ENCODE data around the gene IL12B. TPM values are rescaled to one million over a fixed set of nuclear protein-coding genes. Genes with fewer than 3 reads are reported as not detected.
A peak's percentile ranks its signal among the peaks of the same experiment; 100 is the strongest.

The IL12B gene
- total RNA-seq, 1 donor from 2014 or later: not detected

GRCh38 chr5:159333545-159333925 lies 3.2 kb upstream of the IL12B start:
- no peak for DNase-seq (ENCODE audit: low read depth)

GRCh38 chr5:159332800-159333544 lies 2.7 kb upstream of the IL12B start:
- no peak for DNase-seq (ENCODE audit: low read depth)

- DNase-seq (ENCODE audit: low read depth): peak; percentile 21
Observed at GRCh38 chr5:159331093-159331973, 1.0 kb upstream of the IL12B start.

- peak; percentile 26 for DNase-seq (ENCODE audit: low read depth)
Observed at GRCh38 chr5:159324986-159325385, 5.3 kb downstream of the IL12B start.

- DNase-seq (ENCODE audit: low read depth): peak; percentile 89
Observed at GRCh38 chr5:159324102-159324755, 6.1 kb downstream of the IL12B start.

GRCh38 chr5:159322180-159322579 lies 8.1 kb downstream of the IL12B start:
- no peak for DNase-seq (ENCODE audit: low read depth)

- DNase-seq (ENCODE audit: low read depth): no peak
Observed at GRCh38 chr5:159319832-159320231, 10.5 kb downstream of the IL12B start.

GRCh38 chr5:159319363-159319762 lies 10.9 kb downstream of the IL12B start:
- DNase-seq (ENCODE audit: low read depth): peak; percentile 56

- DNase-seq (ENCODE audit: low read depth): no peak
Observed at GRCh38 chr5:159318448-159318847, 11.8 kb downstream of the IL12B start.

- DNase-seq (ENCODE audit: low read depth): no peak
Observed at GRCh38 chr5:159317849-159318248, 12.4 kb downstream of the IL12B start.

- DNase-seq (ENCODE audit: low read depth): peak; percentile 55
Observed at GRCh38 chr5:159316519-159317383, 13.5 kb downstream of the IL12B start.

GRCh38 chr5:159313197-159313596 lies 17.1 kb downstream of the IL12B start:
- DNase-seq (ENCODE audit: low read depth): no peak

- DNase-seq (ENCODE audit: low read depth): no peak
Observed at GRCh38 chr5:159311063-159311462, 19.2 kb downstream of the IL12B start.

GRCh38 chr5:159310511-159310910 lies 19.8 kb downstream of the IL12B start:
- no peak for DNase-seq (ENCODE audit: low read depth)

- DNase-seq (ENCODE audit: low read depth): no peak
Observed at GRCh38 chr5:159309689-159310433, 20.4 kb downstream of the IL12B start.

GRCh38 chr5:159304961-159305595 lies 25.2 kb downstream of the IL12B start:
- DNase-seq (ENCODE audit: low read depth): no peak

- DNase-seq (ENCODE audit: low read depth): no peak
Observed at GRCh38 chr5:159303286-159303685, 27.0 kb downstream of the IL12B start.

- DNase-seq (ENCODE audit: low read depth): peak; percentile 41
Observed at GRCh38 chr5:159301929-159302860, 28.1 kb downstream of the IL12B start.

GRCh38 chr5:159301466-159301865 lies 28.8 kb downstream of the IL12B start:
- no peak for DNase-seq (ENCODE audit: low read depth)

Measured in myocyte (in vitro differentiated cells).